ENCODE data around the gene SLC22A1.

SLC22A1 gene

GRCh38 chr6:160121558-160121957 is at the start of gene SLC22A1:
SLC22A1 (plus strand) TSS chr6:160121815; CDS start chr6:160121936, 121 bp downstream.
- DNase-seq (ENCODE audit: low spot score): no peak
- no peak for TF ChIP-seq CTCF (IDR thresholded peaks at IDR 0.05; ENCODE audit: extremely low read depth, insufficient read depth, missing control alignments)
- in situ Hi-C loops (cut with MboI; ENCODE audit: low pct_unique_long_range_greater_than_20kb, low sequenced_read_pairs, unreplicated experiment): no loop called here

GRCh38 chr6:160073272-160073671 is 48.3 kb upstream of the SLC22A1 start:
- no peak for TF ChIP-seq CTCF (IDR thresholded peaks at IDR 0.05; ENCODE audit: extremely low read depth, insufficient read depth, missing control alignments)
- in situ Hi-C loops (cut with MboI; ENCODE audit: low pct_unique_long_range_greater_than_20kb, low sequenced_read_pairs, unreplicated experiment): no loop called here
- no peak for DNase-seq (ENCODE audit: low spot score)

- no peak for TF ChIP-seq CTCF (IDR thresholded peaks at IDR 0.05; ENCODE audit: extremely low read depth, insufficient read depth, missing control alignments)
- in situ Hi-C loops (cut with MboI; ENCODE audit: low pct_unique_long_range_greater_than_20kb, low sequenced_read_pairs, unreplicated experiment): no loop called here
- DNase-seq (ENCODE audit: low spot score): peak; percentile 58
Measured at GRCh38 chr6:160076009-160076408, 45.6 kb upstream of the SLC22A1 start.

GRCh38 chr6:160077024-160077423 is 44.6 kb upstream of the SLC22A1 start:
- in situ Hi-C loops (cut with MboI; ENCODE audit: low pct_unique_long_range_greater_than_20kb, low sequenced_read_pairs, unreplicated experiment): no loop called here
- no peak for DNase-seq (ENCODE audit: low spot score)
- no peak for TF ChIP-seq CTCF (IDR thresholded peaks at IDR 0.05; ENCODE audit: extremely low read depth, insufficient read depth, missing control alignments)

- in situ Hi-C loops (cut with MboI; ENCODE audit: low pct_unique_long_range_greater_than_20kb, low sequenced_read_pairs, unreplicated experiment): no loop called here
- no peak for DNase-seq (ENCODE audit: low spot score)
- TF ChIP-seq CTCF (IDR thresholded peaks at IDR 0.05; ENCODE audit: extremely low read depth, insufficient read depth, missing control alignments): no peak
Measured at GRCh38 chr6:160077526-160077925, 44.1 kb upstream of the SLC22A1 start.

GRCh38 chr6:160078883-160079685 is 42.5 kb upstream of the SLC22A1 start:
- in situ Hi-C loops (cut with MboI; ENCODE audit: low pct_unique_long_range_greater_than_20kb, low sequenced_read_pairs, unreplicated experiment): no loop called here
- no peak for DNase-seq (ENCODE audit: low spot score)
- no peak for TF ChIP-seq CTCF (IDR thresholded peaks at IDR 0.05; ENCODE audit: extremely low read depth, insufficient read depth, missing control alignments)

All from GM13977 (cell line).